ENCODE results near the gene TRIM16. TPM values are rescaled to one million over a fixed set of nuclear protein-coding genes. Genes with fewer than 3 reads are reported as not detected.
"Not testable (repeated sequence)": the region's sequence is repeated elsewhere in the genome, so short reads cannot be mapped to it uniquely, and the experiment has no call there.

Gene TRIM16
- total RNA-seq, 1 donor from 2014 or later, result 7.0 TPM

- DNase-seq (ENCODE audit: low spot score); ATAC-seq: not testable (repeated sequence)
Observed at GRCh38 chr17:15622124-15622523, 62.0 kb downstream of the TRIM16 start.

- peak; percentile 29 for ATAC-seq
Observed at GRCh38 chr17:15619331-15620058, 64.6 kb downstream of the TRIM16 start, which contains the start of gene FBXW10B. Gene FBXW10B (minus strand): TSS chr17:15619704. CDS start chr17:15619512, 192 bp downstream.

GRCh38 chr17:15616828-15617227 is 67.3 kb downstream of the TRIM16 start:
- ATAC-seq; DNase-seq (ENCODE audit: low spot score): not testable (repeated sequence)

More at GRCh38 chr17:15619331-15620058, 64.6 kb downstream of the TRIM16 start, which contains the start of gene FBXW10B:
- not testable (repeated sequence) for DNase-seq (ENCODE audit: low spot score)

- not testable (repeated sequence) for DNase-seq (ENCODE audit: low spot score); ATAC-seq
Observed at GRCh38 chr17:15615850-15616249, 68.3 kb downstream of the TRIM16 start.

- not testable (repeated sequence) for DNase-seq (ENCODE audit: low spot score); ATAC-seq
Observed at GRCh38 chr17:15613111-15613510, 71.0 kb downstream of the TRIM16 start.

GRCh38 chr17:15592960-15593359 is 91.2 kb downstream of the TRIM16 start:
- not testable (repeated sequence) for DNase-seq (ENCODE audit: low spot score); ATAC-seq

GRCh38 chr17:15591986-15592385 is 92.1 kb downstream of the TRIM16 start:
- not testable (repeated sequence) for ATAC-seq

GRCh38 chr17:15590844-15591243 is 93.3 kb downstream of the TRIM16 start:
- ATAC-seq; DNase-seq (ENCODE audit: low spot score): not testable (repeated sequence)

More at GRCh38 chr17:15591986-15592385, 92.1 kb downstream of the TRIM16 start:
- not testable (repeated sequence) for DNase-seq (ENCODE audit: low spot score)

GRCh38 chr17:15589544-15590536 is 94.3 kb downstream of the TRIM16 start:
- not testable (repeated sequence) for ATAC-seq; DNase-seq (ENCODE audit: low spot score)

GRCh38 chr17:15588017-15588416 is 96.1 kb downstream of the TRIM16 start:
- not testable (repeated sequence) for DNase-seq (ENCODE audit: low spot score); ATAC-seq

GRCh38 chr17:15583313-15583712 is 100.8 kb downstream of the TRIM16 start:
- not testable (repeated sequence) for ATAC-seq; DNase-seq (ENCODE audit: low spot score)

GRCh38 chr17:15581462-15581861 is 102.6 kb downstream of the TRIM16 start:
- ATAC-seq; DNase-seq (ENCODE audit: low spot score): not testable (repeated sequence)

Other genes starting within 250 kb of the TRIM16 start
- 1.7 TPM for gene CDRT4, start 216.7 kb downstream of the TRIM16 start, total RNA-seq
- gene TVP23C, start 120.8 kb downstream of the TRIM16 start, total RNA-seq, result 4.1 TPM
- gene FBXW10B, start 64.6 kb downstream of the TRIM16 start, total RNA-seq, result 0.55 TPM
- 3.5 TPM for gene ZNF286A, start 15.4 kb upstream of the TRIM16 start, total RNA-seq
- gene TBC1D26, start 48.0 kb upstream of the TRIM16 start, total RNA-seq, result not detected